ENCODE data around the gene ADAMTSL1. TPM values are rescaled to one million over a fixed set of nuclear protein-coding genes. Genes with fewer than 3 reads are reported as not detected.

The ADAMTSL1 gene
- total and polyA plus RNA-seq, 2 of the 8 experiments (the other 6 are each of a cell fraction or from before 2014, with no cell fraction given): 0.84 to 1.1 TPM

DNA sequence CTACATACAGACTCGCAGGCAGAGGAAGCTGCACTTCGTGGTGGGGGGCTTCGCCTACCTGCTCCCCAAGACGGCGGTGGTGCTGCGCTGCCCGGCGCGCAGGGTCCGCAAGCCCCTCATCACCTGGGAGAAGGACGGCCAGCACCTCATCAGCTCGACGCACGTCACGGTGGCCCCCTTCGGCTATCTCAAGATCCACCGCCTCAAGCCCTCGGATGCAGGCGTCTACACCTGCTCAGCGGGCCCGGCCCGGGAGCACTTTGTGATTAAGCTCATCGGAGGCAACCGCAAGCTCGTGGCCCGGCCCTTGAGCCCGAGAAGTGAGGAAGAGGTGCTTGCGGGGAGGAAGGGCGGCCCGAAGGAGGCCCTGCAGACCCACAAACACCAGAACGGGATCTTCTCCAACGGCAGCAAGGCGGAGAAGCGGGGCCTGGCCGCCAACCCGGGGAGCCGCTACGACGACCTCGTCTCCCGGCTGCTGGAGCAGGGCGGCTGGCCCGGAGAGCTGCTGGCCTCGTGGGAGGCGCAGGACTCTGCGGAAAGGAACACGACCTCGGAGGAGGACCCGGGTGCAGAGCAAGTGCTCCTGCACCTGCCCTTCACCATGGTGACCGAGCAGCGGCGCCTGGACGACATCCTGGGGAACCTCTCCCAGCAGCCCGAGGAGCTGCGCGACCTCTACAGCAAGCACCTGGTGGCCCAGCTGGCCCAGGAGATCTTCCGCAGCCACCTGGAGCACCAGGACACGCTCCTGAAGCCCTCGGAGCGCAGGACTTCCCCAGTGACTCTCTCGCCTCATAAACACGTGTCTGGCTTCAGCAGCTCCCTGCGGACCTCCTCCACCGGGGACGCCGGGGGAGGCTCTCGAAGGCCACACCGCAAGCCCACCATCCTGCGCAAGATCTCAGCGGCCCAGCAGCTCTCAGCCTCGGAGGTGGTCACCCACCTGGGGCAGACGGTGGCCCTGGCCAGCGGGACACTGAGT, 303.2 kb downstream of the ADAMTSL1 start:
- no peak overlapping the region for H3K18ac ChIP-seq (ENCODE audit: extremely low read depth, low read length)
- no peaks in the 10 kb centered on the region for H3K4me1 ChIP-seq (replicated peaks in 1 of 4; ENCODE audit: control insufficient read depth in 3 of 4, insufficient read depth in 4 of 4, low read length in 3 of 4)
- H2BK5ac ChIP-seq (ENCODE audit: low read depth, low read length): no peak overlapping the region
- DNase-seq (ENCODE audit: low read depth in 1 of 2, low spot score in 2 of 2) (no peak), FAIRE-seq (no peak)
- H3K4me3 ChIP-seq (ENCODE audit: extremely low read depth in 1 of 4, insufficient read depth in 2 of 4, low read depth in 3 of 4, low read length in 4 of 4): no peak overlapping the region
- CTCF ChIA-PET (ENCODE audit: partially characterized antibody): interaction anchor here (0.9 to 3.5 kb wide), 5 partner anchors 8 to 47 kb away, joined by 3 to 22 read pairs (median 3); no protein-coding TSS in a partner anchor
- H2BK12ac ChIP-seq (ENCODE audit: low read depth, low read length): no peak overlapping the region
- no peak overlapping the region for H3K27ac ChIP-seq (ENCODE audit: low read depth, low read length)
- POLR2A ChIA-PET (ENCODE audit: partially characterized antibody): no interaction called here
- no peak overlapping the region for H2AFZ ChIP-seq (ENCODE audit: low read length)
- H3K9me3 ChIP-seq (ENCODE audit: insufficient read depth in 2 of 2, low read depth in 1 of 2, low read length in 1 of 2): peaks cover 0 to 9% of the 10 kb centered on the region in 2 experiments; a peak in 1 of 4 replicates
- 94% methylated on average over 60 of the region's 73 CpGs; no CpG with 5 or more reads in 1 of the 2 experiments for WGBS, 2 experiments (ENCODE audit: extremely low coverage in 1 of 2, insufficient coverage in 1 of 2, insufficient read length in 1 of 2, insufficient replicate concordance in 2 of 2, low coverage in 1 of 2, low lambda C conversion rate in 2 of 2, missing lambda C conversion rate in 1 of 2)
- H4K5ac ChIP-seq (ENCODE audit: insufficient read length, low read depth, low read length): no peak overlapping the region
- H3K56ac ChIP-seq (replicated peaks; ENCODE audit: insufficient read length, low read depth, low read length): no peak overlapping the region
- no peak overlapping the region for H3K9ac ChIP-seq (replicated peaks in 1 of 4; ENCODE audit: extremely low read depth in 1 of 4, low read depth in 3 of 4, low read length in 3 of 4)
- no peak overlapping the region for H3K23ac ChIP-seq (ENCODE audit: insufficient read length)
- H4K91ac ChIP-seq (replicated peaks; ENCODE audit: insufficient read length, low read length): no peak overlapping the region
- no peak overlapping the region for H2BK120ac ChIP-seq (replicated peaks; ENCODE audit: low read depth, low read length)
- H3K4me2 ChIP-seq (ENCODE audit: insufficient read depth in 1 of 2, low read depth in 2 of 2, low read length in 2 of 2): no peak overlapping the region
- no peaks in the 10 kb centered on the region for H3K79me2 ChIP-seq (ENCODE audit: control insufficient read depth in 1 of 2, insufficient read depth in 2 of 2, low read length in 2 of 2)
- no peaks in the 10 kb centered on the region for H4K20me1 ChIP-seq (replicated peaks in 1 of 2; ENCODE audit: control insufficient read depth in 1 of 2, insufficient read depth in 2 of 2, low read length in 2 of 2)
- H3K14ac ChIP-seq (ENCODE audit: insufficient read length): no peak overlapping the region
- no peaks in the 10 kb centered on the region for H3K36me3 ChIP-seq (ENCODE audit: control insufficient read depth in 2 of 4, insufficient read depth in 4 of 4, low read length in 3 of 4)
- H3K23me2 ChIP-seq (ENCODE audit: low read depth, low read length): no peaks in the 10 kb centered on the region
- H3K4ac ChIP-seq (replicated peaks; ENCODE audit: insufficient read length, low read depth, low read length): no peak overlapping the region
- H2BK15ac ChIP-seq (ENCODE audit: low read length): no peak overlapping the region
- no peak overlapping the region for H4K8ac ChIP-seq (ENCODE audit: extremely low read depth, insufficient read depth, low read length)
- no peaks in the 10 kb centered on the region for H3K27me3 ChIP-seq (replicated peaks in 1 of 4; ENCODE audit: control insufficient read depth in 3 of 4, extremely low read depth in 1 of 4, insufficient read depth in 3 of 4, low read length in 3 of 4)
- no peaks in the 10 kb centered on the region for H3K79me1 ChIP-seq (ENCODE audit: low read depth, low read length)
- no peak overlapping the region for H2AK5ac ChIP-seq (ENCODE audit: low read depth, low read length)
- no peak for TF ChIP-seq EGR1 (IDR thresholded peaks at IDR 0.05; ENCODE audit: borderline replicate concordance, low read depth, low read length)
- TF ChIP-seq YY1 (IDR thresholded peaks at IDR 0.05; ENCODE audit: low read depth, low read length): no peak
- H2BK20ac ChIP-seq (ENCODE audit: low read length): no peak overlapping the region

Data from H1 (cell line).